H9 (cell line): ENCODE measurements around the gene TMEM106B. TPM values are rescaled to one million over a fixed set of nuclear protein-coding genes. Genes with fewer than 3 reads are reported as not detected.

Source experiments
- DNase-seq: peaks from one replicate; pipeline ENCODE4 v3.0.0-alpha.2; 2017
- H2AFZ ChIP-seq: one replicate; pipeline ENCODE4 v1.6.1; 2013; ENCODE audit warnings: mild to moderate bottlenecking, low read length, control low read depth, moderate library complexity
- H2AK5ac ChIP-seq: 2 replicates; pipeline ENCODE4 v1.6.1; 2013; ENCODE audit warnings: low read length, control low read depth, mixed read lengths; ENCODE audit not compliant: insufficient read length
- H2BK120ac ChIP-seq: one replicate; pipeline ENCODE4 v1.6.1; 2013; ENCODE audit warnings: low read depth, mild to moderate bottlenecking, low read length, control low read depth, inconsistent platforms; ENCODE audit not compliant: poor library complexity, severe bottlenecking
- H2BK12ac ChIP-seq: 2 replicates; pipeline ENCODE4 v1.6.1; 2013; ENCODE audit warnings: low read length, control low read depth, mixed read lengths, low read depth; ENCODE audit not compliant: insufficient read length
- H2BK15ac ChIP-seq: 2 replicates; pipeline ENCODE4 v1.6.1; 2013; ENCODE audit warnings: low read depth, low read length, control low read depth
- H2BK20ac ChIP-seq: one replicate; pipeline ENCODE4 v1.6.1; 2013; ENCODE audit warnings: low read depth, mild to moderate bottlenecking, low read length, control low read depth, inconsistent platforms; ENCODE audit not compliant: poor library complexity, severe bottlenecking
- H2BK5ac ChIP-seq: 2 replicates; pipeline ENCODE4 v1.6.1; 2013; ENCODE audit warnings: low read length, control low read depth, mixed read lengths; ENCODE audit not compliant: insufficient read length
- H3K14ac ChIP-seq: 2 replicates; pipeline ENCODE4 v1.6.1; 2013; ENCODE audit warnings: low read length, control low read depth; ENCODE audit not compliant: insufficient read depth
- H3K18ac ChIP-seq: 2 replicates; pipeline ENCODE4 v1.6.1; 2013; ENCODE audit warnings: low read depth, mild to moderate bottlenecking, mixed read lengths, low read length, control low read depth; ENCODE audit not compliant: insufficient read length
- H3K23ac ChIP-seq: 2 replicates; pipeline ENCODE4 v1.6.1; 2013; ENCODE audit warnings: low read length, control low read depth, mixed read lengths, low read depth; ENCODE audit not compliant: insufficient read length
- H3K23me2 ChIP-seq: 2 replicates; pipeline ENCODE4 v1.6.1; 2013; ENCODE audit warnings: low read depth, mild to moderate bottlenecking, mixed read lengths, low read length, control low read depth; ENCODE audit not compliant: insufficient read length, poor library complexity, severe bottlenecking
- H3K27ac ChIP-seq: 2 replicates; pipeline ENCODE4 v1.5.1; 2013; ENCODE audit warnings: low read length, control low read depth, mixed read lengths, low read depth; ENCODE audit not compliant: insufficient read length
- H3K27me3 ChIP-seq: 2 replicates; pipeline ENCODE4 v1.6.1; 2013; ENCODE audit warnings: low read length, control low read depth, inconsistent platforms; ENCODE audit not compliant: insufficient read depth
- H3K4ac ChIP-seq: 2 replicates; pipeline ENCODE4 v1.6.1; 2013; ENCODE audit warnings: low read depth, mild to moderate bottlenecking, control low read depth, inconsistent platforms, low read length, moderate library complexity
- H3K4me1 ChIP-seq: 2 replicates; pipeline ENCODE4 v1.6.1; 2013; ENCODE audit warnings: low read length, control low read depth, inconsistent platforms; ENCODE audit not compliant: insufficient read depth
- H3K4me2 ChIP-seq: 2 replicates; pipeline ENCODE4 v1.6.1; 2013; ENCODE audit warnings: low read length, control low read depth, mixed read lengths; ENCODE audit not compliant: insufficient read length, insufficient read depth
- H3K56ac ChIP-seq: 2 replicates; pipeline ENCODE4 v1.6.1; 2013; ENCODE audit warnings: low read depth, mild to moderate bottlenecking, mixed read lengths, low read length, control low read depth; ENCODE audit not compliant: insufficient read length
- H3K79me1 ChIP-seq: 2 replicates; pipeline ENCODE4 v1.6.1; 2013; ENCODE audit warnings: low read depth, mild to moderate bottlenecking, moderate library complexity, low read length, control low read depth, inconsistent platforms; ENCODE audit not compliant: insufficient read depth, poor library complexity, severe bottlenecking
- H3K79me2 ChIP-seq: 2 replicates; pipeline ENCODE4 v1.6.1; 2013; ENCODE audit warnings: low read length, control low read depth, inconsistent platforms; ENCODE audit not compliant: insufficient read depth
- H3K9ac ChIP-seq: 2 replicates; pipeline ENCODE4 v1.6.1; 2013; ENCODE audit warnings: low read length, control low read depth, mixed read lengths; ENCODE audit not compliant: insufficient read length; ENCODE audit errors: extremely low read depth
- H3K9me3 ChIP-seq: one replicate; pipeline ENCODE4 v1.6.1; 2013; ENCODE audit warnings: low read depth, low read length, inconsistent platforms; ENCODE audit not compliant: control insufficient read depth
- H3T11ph ChIP-seq: one replicate; pipeline ENCODE4 v1.6.1; 2013; ENCODE audit warnings: mild to moderate bottlenecking, low read length, control low read depth, inconsistent platforms
- H4K20me1 ChIP-seq: one replicate; pipeline ENCODE4 v1.6.1; 2013; ENCODE audit not compliant: control insufficient read depth, insufficient read length, insufficient read depth
- H4K5ac ChIP-seq: 2 replicates; pipeline ENCODE4 v1.6.1; 2013; ENCODE audit warnings: low read depth, mild to moderate bottlenecking, mixed read lengths, low read length, control low read depth; ENCODE audit not compliant: insufficient read length
- H4K8ac ChIP-seq: replicated peaks from 2 replicates; pipeline ENCODE4 v1.6.1; 2013; ENCODE audit warnings: low read length, control low read depth, mixed read lengths, low read depth; ENCODE audit not compliant: insufficient read length
- H4K91ac ChIP-seq: 2 replicates; pipeline ENCODE4 v1.6.1; 2013; ENCODE audit warnings: low read depth, mild to moderate bottlenecking, moderate library complexity, mixed read lengths, low read length, control low read depth; ENCODE audit not compliant: insufficient read length
- H3K27ac Mint-ChIP-seq, 3 experiments: 2 replicates in 2 of 3; 3 replicates in 1 of 3; pipeline ENCODE4 v1.8.0; 2020 to 2021; ENCODE audit warnings: mixed read lengths in 3 of 3, mild to moderate bottlenecking in 1 of 3, moderate library complexity in 1 of 3
- H3K27me3 Mint-ChIP-seq: 2 replicates; pipeline ENCODE4 v1.8.0; 2021; ENCODE audit warnings: low read depth, mild to moderate bottlenecking, moderate library complexity, mixed read lengths
- H3K36me3 Mint-ChIP-seq, 3 experiments: 2 replicates in 2 of 3; 3 replicates in 1 of 3; pipeline ENCODE4 v1.8.0; 2020 to 2021; ENCODE audit warnings: low read depth in 3 of 3, mixed read lengths in 3 of 3; ENCODE audit not compliant: insufficient read depth in 1 of 3
- H3K4me1 Mint-ChIP-seq, 2 experiments: 2 replicates each; pipeline ENCODE4 v1.8.0; 2020; ENCODE audit warnings: mixed read lengths in 2 of 2
- H3K4me3 Mint-ChIP-seq, 2 experiments: 2 replicates in 1 of 2; 3 replicates in 1 of 2; pipeline ENCODE4 v1.8.0; 2020 to 2021; ENCODE audit warnings: mild to moderate bottlenecking in 2 of 2, mixed read lengths in 2 of 2, moderate library complexity in 1 of 2
- H3K9me3 Mint-ChIP-seq, 2 experiments: 2 replicates in 1 of 2; 3 replicates in 1 of 2; pipeline ENCODE4 v1.8.0; 2020; ENCODE audit warnings: mild to moderate bottlenecking in 2 of 2, mixed read lengths in 2 of 2, moderate library complexity in 1 of 2
- WGBS: extraction: QIAGEN DNeasy Blood & Tissue Kit; methylation state at CpG from one replicate; pipeline ENCODE4 v1.1.7; 2013; ENCODE audit warnings: missing lambda C conversion rate, low lambda C conversion rate, mixed read lengths; ENCODE audit not compliant: insufficient read length; ENCODE audit errors: extremely low coverage; 5-methylcytosine and 5-hydroxymethylcytosine counted together
- total RNA-seq: library from RNA; stranded (reverse); gene quantifications from 2 replicates; pipeline ENCODE4 v1.2.1, GENCODE V29; 2021
- TF ChIP-seq, protein P1 (sequence below): fragments of 200-600 bp; sonication (generic); conservative IDR thresholded peaks from 3 replicates; pipeline ENCODE4 v1.8.0; 2021; ENCODE audit warnings: antibody characterized with exemption, mild to moderate bottlenecking

Gene TMEM106B
- total RNA-seq, 1 experiment from 2014 or later, result 28.4 TPM

DNA sequence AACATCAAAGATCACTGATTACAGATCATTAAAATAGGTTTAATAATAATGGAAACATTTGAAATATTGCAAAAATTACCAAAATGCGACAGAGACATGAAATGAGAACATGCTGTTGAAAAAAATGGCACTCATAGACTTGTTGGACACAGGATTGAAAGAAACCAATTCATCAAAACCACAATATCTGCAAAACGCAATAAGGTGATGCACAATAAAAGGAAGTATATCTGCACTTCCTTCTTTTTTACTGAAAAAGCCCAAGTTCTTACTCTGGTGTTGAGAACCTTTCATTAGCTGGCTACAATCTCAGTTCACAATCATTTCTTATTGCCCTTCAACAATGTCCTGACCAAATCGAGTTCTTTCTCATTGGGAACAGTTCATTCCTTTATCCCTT, 28.7 kb downstream of the TMEM106B start:
- no peak overlapping the region for H2BK15ac ChIP-seq
- H3K9me3 ChIP-seq, result no peaks in the 10 kb centered on the region
- no peak overlapping the region for H3K4ac ChIP-seq
- Mint-ChIP-seq H3K27me3 (no peaks in the 10 kb centered on the region), H3K4me3 (no peak overlapping the region), H3K4me1 (no peaks in the 10 kb centered on the region; a peak in 1 of 4 replicates), H3K36me3 (peaks cover 11 to 35% (median 13%) of the 10 kb centered on the region in 3 experiments), H3K9me3 (peaks cover 5 to 7% of the 10 kb centered on the region in 2 experiments; a peak in 3 of 5 replicates), H3K27ac (no peak overlapping the region; a peak in 1 of 7 replicates)
- H3K56ac ChIP-seq, result no peak overlapping the region
- H4K91ac ChIP-seq, result no peak overlapping the region
- no peaks in the 10 kb centered on the region for H3K79me2 ChIP-seq
- no peaks in the 10 kb centered on the region for H4K20me1 ChIP-seq
- TF ChIP-seq, protein P1, sequence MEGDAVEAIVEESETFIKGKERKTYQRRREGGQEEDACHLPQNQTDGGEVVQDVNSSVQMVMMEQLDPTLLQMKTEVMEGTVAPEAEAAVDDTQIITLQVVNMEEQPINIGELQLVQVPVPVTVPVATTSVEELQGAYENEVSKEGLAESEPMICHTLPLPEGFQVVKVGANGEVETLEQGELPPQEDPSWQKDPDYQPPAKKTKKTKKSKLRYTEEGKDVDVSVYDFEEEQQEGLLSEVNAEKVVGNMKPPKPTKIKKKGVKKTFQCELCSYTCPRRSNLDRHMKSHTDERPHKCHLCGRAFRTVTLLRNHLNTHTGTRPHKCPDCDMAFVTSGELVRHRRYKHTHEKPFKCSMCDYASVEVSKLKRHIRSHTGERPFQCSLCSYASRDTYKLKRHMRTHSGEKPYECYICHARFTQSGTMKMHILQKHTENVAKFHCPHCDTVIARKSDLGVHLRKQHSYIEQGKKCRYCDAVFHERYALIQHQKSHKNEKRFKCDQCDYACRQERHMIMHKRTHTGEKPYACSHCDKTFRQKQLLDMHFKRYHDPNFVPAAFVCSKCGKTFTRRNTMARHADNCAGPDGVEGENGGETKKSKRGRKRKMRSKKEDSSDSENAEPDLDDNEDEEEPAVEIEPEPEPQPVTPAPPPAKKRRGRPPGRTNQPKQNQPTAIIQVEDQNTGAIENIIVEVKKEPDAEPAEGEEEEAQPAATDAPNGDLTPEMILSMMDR, result no peak
- no peaks in the 10 kb centered on the region for H3K4me1 ChIP-seq
- no peak overlapping the region for H3K18ac ChIP-seq
- no peak overlapping the region for H2BK5ac ChIP-seq
- no peaks in the 10 kb centered on the region for H3K23me2 ChIP-seq
- no peak overlapping the region for H4K8ac ChIP-seq
- H3K4me2 ChIP-seq, result no peak overlapping the region
- no peak for DNase-seq
- no peak overlapping the region for H2BK20ac ChIP-seq
- no peak overlapping the region for H2AK5ac ChIP-seq
- H3K23ac ChIP-seq, result no peak overlapping the region
- H2AFZ ChIP-seq, result no peak overlapping the region
- H3K9ac ChIP-seq, result no peak overlapping the region
- H3K27me3 ChIP-seq, result no peaks in the 10 kb centered on the region
- no peak overlapping the region for H4K5ac ChIP-seq
- H3K27ac ChIP-seq, result no peak overlapping the region
- no peaks in the 10 kb centered on the region for H3K79me1 ChIP-seq
- no peak overlapping the region for H2BK12ac ChIP-seq
- no peak overlapping the region for H2BK120ac ChIP-seq
- no CpG with 5 or more reads among the region's 3 CpGs for WGBS
- no peak overlapping the region for H3T11ph ChIP-seq
- no peak overlapping the region for H3K14ac ChIP-seq
